HT1080 (cell line): ENCODE results near the gene IFIT1B. TPM values are rescaled to one million over a fixed set of nuclear protein-coding genes. Genes with fewer than 3 reads are reported as not detected.
"Not testable (repeated sequence)": the region's sequence is repeated elsewhere in the genome, so short reads cannot be mapped to it uniquely, and the experiment has no call there.

Experiments
- DNase-seq: peaks from one replicate; pipeline ENCODE4 v3.0.0-alpha.2; 2015; ENCODE audit warnings: low read depth
- polyA plus RNA-seq, 2 experiments: library from polyadenylated mRNA; depleted of rRNA; stranded (reverse); fragments of >200 nt; gene quantifications; 2 replicates each; pipeline ENCODE4 v1.2.3, GENCODE V29; 2015
- total RNA-seq: library from RNA; depleted of rRNA; stranded (reverse); fragments of >200 nt; shearing (Covaris generic); gene quantifications from 2 replicates; pipeline ENCODE4 v1.2.3, GENCODE V29; 2014; rRNA removed

The IFIT1B gene, protein sequence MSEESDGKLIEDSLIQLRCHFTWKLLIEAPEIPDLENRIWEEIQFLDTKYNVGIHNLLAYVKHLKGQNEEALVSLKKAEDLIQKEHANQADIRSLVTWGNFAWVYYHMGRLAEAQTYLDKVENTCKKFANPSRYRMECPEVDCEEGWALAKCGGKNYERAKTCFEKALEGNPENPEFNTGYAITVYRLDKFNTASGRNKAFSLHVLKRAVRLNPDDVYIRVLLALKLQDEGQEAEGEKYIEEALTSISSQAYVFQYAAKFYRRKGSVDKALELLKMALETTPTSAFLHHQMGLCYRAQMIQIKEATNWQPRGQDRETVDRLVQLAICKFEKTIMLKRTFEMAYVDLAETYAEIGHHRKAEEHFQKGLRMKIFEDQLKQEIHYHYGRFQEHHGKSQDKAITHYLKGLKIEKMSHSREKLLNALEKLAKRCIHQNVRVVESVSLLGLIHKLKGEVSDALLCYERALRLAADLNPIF
- total RNA-seq, result not detected in 2 replicates
- not detected in 2 replicates for polyA plus RNA-seq (2015; cell fraction: cytosol; rRNA removed)
- not detected in 2 replicates for polyA plus RNA-seq (2015; cell fraction: nucleus; rRNA removed)

DNA sequence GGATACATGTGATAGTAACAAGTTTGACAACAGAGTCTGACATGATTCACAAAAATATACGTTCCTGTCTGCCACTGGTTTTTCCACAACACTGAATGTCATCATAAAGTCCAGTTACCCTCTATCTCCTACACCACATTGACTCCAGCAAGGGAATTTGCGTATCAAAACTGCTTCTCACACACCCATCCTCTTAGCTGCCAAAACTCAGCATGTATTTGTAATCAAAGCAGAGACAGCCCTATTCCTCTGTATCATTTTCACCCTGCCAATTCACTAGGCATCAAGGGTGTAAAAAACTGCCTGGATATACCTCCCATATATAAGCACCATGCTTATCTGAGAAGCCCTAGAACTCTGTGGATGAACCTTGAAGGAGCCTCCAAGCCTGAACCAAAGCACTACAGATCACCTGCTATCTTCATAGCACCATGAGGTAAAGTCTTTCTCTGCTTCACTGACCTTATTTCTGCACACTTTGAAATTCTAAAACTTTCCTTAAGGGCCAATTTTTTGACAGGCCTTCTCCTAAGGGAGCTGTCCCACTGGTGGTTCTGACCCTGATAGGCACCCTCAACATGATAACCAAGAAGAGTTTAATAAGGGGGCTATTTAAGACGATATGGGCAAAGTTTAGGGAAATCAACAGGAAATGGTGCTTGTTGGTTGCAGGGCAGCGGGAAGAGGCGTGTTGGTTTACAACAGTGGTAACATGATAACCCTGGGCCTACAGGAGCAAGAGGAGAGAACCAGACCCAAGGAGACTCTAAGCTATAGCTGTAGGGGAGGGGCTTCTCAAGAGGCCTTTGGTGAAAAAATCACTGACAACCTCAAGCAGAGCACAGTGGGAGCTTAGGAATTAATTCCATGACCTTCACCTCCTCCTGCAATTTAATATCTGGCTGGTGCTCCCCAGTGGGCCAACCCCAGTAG is at the start of gene IFIT1B:
Gene IFIT1B, plus strand, starts transcription at position 352 of the 933 bp plus-strand sequence. Its CDS starts 80 bp downstream, at position 432.
- DNase-seq, result no peak

DNA sequence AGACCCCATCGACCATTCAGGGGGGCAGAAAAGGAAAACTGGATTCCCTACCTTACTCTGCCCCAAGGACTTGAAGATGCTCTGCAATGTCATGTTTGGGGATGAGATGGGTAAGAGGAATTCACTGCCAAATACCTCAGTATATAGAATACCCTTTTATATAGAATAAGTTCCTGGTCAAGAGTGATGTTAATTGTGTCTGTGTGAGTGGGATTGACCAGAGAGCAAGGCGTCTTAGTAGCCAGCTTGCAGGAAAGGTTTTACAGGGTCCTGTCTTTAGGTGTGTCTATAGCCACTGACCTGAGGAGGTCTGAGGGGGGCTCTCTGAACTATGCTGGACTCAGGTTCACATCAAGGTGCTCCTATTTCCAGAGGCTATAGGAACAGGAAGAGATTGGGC is 48.7 kb upstream of the IFIT1B start:
- DNase-seq, result no peak

DNA sequence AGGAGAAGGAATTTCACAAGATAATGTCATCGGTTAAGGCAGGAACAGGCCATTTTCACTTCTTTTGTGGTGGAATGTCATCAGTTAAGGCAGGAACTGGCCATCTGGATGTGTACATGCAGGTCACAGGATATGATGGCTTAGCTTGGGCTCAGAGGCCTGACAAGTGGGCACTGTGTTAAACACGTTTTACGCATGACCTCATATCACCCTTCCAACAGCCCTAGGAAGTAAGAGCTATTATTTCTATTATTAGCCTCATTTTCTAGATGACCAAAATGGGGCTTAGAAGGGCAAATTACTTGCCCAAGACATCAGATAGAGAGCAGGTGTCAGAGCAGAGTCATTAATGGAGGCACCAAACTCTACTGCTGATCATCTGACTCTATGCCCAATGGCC is 47.8 kb upstream of the IFIT1B start:
- DNase-seq, result not testable (repeated sequence)

DNA sequence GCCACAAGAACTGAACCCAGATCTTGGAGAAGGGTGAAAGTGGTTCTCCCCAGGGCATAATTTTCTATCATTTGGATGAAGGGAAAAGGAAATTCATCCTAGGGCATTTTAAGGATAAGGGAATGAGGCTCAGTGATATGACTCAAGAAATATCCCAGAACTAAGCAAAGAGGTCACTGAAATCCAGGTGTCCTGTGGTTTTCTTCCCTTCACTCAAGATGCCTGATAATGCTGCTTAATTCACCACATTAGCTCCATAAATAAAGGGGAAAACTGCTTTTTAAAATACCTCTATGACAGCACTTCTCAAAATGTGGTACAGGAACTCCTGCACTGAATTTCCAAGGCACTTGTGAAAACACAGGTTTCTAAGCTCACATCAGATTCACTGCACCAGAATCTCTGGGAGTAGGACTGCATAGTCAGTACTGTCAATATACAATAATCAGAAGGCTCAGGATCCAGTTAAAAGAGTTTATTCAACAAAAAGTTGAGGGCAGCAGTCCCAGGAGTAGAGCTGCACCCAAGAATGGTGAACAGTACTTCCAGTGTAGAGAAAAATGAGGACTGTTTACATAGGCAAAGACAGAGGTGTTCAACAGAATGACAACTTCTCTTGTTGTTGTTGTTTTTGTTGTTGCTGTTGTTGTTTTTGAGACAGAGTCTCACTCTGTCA is 47.2 kb upstream of the IFIT1B start:
- DNase-seq, result no peak

DNA sequence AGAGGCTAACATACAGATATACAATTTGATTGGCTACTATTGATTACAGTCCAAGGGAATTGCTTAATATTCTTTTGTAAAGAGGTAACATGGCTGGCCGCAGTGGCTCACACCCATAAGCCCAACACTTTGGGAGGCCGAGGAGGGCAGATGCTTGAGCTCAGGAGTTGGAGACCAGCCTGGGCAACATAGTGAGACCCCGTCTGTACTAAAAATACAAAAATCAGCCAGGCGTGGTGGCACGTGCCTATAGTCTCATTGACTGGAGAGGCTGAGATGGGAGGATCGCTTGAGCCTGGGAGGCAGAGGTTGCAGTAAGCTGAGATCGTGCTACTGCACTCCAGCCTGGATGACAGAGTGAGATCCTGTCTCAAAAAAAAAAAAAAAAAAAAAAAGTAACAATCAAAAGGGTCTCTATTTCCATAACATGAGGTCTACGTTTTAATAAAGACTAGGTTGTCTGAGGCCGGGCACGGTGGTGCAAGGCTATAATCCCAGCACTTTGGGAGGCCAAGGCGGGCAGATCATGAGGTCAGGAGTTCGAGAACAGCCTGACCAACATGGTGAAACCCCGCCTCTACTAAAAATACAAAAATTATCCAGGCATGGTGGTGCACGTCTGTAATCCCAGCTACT is 46.3 kb upstream of the IFIT1B start:
- not testable (repeated sequence) for DNase-seq

DNA sequence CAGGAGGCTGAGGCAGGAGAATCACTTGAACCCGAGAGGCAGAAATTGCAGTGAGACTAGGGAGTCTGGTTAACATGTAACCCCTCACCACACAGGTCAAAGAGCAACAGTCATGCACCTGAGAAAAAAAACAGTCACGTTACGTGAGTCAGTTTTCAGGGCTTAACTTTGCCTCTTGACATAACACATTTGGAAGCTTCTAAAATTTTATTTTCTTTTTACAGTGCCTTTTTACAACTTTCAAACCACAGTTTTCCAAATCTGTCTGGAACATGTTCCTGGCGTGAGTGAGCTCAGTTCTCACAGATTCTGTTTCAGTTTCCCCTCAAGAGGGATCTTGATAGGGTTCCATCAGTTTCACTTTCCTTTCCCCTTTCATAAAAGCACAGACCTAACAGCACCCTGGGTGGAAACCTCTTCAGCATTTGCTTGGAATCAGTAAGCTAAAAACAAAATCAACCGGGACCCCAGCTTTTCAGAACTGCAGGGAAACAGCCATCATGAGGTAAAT is 45.7 kb upstream of the IFIT1B start:
- DNase-seq, result peak; percentile 49

DNA sequence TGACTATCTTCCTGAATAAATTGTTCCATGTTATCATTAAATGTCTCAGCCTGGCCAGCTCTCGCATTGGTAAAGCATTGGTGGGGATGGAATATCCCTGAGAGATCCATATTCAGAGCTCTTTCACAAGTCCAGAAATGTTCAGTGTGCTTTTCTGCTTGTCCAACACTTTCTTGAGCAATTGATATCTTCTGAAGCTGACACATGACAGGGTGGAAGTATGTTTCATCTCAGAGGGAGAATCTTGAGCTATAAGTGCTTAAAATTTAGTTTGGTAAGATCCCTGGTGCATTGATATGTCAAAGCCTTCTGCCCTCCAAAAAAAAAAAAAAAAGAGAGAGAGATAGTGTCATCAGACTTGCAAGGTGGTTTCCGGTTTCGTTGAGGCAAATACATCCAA is 42.6 kb upstream of the IFIT1B start:
- no peak for DNase-seq

DNA sequence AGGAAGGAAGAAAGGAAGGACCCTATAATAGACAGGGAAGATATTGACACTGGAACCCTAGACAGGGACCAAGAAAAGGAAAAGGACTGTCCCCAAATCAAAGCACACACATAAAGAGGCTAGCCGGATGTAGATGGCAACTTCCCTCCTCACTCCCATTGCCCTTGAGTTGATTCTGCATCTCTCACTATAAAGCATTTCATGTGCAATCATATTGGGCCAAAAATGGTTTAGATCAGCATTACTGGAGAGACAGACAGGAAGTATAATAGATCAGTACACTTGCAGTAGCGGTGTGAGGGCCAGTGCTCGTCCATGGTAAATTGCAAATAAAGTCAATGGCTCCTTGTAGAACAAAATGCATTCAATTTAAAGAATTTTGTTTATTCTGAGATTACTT is 41.6 kb upstream of the IFIT1B start:
- no peak for DNase-seq

DNA sequence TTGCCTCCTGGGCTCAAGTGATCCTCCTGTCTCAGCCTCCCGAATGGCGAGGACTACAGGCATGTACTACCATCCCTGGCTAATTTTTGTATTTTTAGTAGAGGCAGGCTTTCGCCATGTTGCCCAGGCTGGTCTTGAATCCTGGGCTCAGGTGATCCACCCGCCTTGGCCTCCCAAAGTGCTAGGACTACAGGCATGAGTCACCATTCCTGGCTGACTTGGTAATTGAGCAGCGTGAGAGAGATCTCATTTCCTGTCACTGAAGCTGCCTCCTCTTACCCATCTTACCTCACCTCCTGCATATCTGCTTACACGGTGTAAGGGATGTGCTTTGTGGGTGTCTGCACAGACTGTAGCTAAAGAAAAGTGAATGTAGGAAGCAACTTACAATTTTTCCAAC is 40.4 kb upstream of the IFIT1B start:
- peak; percentile 95 for DNase-seq

DNA sequence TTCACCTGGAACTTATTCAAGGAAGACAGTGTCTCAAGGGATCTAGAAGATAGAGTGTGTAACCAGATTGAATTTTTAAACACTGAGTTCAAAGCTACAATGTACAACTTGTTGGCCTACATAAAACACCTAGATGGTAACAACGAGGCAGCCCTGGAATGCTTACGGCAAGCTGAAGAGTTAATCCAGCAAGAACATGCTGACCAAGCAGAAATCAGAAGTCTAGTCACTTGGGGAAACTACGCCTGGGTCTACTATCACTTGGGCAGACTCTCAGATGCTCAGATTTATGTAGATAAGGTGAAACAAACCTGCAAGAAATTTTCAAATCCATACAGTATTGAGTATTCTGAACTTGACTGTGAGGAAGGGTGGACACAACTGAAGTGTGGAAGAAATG is 39.1 kb upstream of the IFIT1B start:
- DNase-seq, result no peak

DNA sequence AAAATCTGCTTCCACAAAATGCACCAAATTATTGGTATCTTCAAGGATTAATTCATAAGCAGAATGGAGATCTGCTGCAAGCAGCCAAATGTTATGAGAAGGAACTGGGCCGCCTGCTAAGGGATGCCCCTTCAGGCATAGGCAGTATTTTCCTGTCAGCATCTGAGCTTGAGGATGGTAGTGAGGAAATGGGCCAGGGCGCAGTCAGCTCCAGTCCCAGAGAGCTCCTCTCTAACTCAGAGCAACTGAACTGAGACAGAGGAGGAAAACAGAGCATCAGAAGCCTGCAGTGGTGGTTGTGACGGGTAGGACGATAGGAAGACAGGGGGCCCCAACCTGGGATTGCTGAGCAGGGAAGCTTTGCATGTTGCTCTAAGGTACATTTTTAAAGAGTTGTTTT is 38.0 kb upstream of the IFIT1B start:
- DNase-seq, result no peak

DNA sequence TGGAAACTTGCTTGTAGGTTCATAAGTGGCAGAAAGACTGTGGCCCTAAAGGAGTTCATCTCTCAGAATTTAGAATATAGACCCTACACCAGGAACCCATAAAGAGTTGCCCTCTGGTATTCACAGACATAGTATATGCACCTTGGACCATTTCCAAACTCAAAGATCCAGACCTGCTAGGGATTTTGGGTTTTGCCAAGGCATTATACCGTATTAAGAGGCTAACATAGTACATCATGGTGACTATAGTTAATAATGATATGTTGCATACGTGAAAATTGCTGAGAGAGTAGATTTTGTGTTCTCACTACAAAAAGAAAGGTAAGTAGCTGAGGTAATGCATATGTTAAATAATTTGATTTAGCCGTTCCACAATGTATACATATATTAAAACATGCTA is 36.2 kb upstream of the IFIT1B start:
- no peak for DNase-seq

DNA sequence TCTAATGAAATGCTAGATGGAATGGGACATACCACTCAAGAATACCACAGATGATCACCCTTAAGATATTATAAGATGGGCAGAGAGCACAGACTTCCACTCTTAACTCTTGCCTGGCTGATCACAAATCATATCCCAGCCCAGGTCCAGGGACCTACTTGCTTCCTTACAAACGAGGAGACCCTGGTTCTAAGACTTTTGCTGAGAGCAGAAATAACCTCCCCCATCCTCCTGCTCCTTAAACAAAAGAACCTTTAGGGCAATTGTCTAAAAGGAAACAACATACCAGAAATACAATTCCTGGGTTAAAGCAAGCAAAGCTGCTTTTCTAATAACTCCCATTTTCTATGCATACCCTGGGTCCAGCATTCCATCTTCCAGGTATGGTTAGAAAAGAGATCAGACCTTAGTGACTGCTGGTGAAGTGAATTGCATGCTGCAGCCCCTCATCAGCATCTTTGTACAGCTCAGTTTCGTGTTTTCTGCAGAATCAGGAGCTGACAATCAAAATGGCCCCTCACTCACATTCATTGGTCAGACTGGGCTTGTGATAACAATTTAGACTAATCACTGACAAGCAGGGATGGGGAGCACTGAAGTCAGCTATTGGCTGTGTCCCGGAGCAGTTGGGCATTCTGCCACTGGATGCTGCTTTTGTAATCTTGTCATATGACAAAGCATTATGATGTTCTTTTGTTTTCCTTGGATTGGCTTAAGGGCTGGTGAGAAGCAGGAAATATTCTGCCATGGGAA is 35.5 kb upstream of the IFIT1B start:
- DNase-seq, result peak; percentile 88

DNA sequence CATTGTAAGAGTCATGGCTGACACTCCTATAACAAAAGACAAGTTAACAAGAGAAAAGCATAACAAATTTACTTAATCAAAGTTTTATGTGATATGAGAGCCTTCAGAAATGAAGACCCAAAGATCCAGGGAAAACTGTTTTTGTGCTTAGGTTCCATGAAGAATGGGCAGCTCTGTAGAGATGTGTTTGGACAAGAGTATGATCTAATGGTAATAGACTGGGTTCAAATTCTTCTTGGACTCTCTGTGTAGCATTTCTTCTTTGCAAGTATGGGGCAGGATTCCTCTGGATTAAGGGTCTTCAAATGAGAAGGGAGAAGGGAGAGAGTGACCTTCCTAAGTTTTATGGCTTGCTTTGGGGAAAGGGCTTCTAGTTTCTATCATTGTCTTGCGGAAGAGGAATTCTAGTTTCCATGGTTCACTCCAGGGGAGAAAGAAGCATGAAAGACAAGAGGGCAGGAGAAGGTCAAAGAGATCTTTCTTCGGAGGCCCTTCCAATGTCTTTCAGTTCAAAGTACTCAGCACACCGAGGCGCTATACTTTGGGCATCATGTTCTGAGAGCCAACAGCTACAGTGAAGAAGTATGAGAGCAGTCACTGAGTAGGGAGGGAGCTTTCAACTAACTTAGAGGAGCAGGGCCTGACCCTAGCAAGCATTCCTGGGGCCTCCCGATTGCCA is 34.6 kb upstream of the IFIT1B start:
- DNase-seq, result no peak

DNA sequence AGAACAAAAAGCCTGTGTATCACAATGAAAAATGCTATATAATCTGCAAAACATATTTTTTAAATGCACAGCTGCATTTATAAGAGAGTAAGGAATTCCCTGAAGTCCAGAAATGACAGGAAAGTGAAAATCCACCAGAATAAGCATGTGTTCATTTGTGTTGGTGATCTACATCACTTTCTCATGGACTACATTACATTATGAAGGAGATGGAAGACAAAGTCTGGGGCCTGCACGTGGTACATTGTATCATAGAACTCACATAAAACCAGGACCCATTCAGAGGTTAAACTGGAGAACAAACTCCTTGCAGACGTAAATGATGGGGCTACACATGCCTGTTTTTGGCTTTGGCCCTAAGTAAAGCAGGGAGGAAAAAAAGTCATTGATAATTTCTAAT is 33.7 kb upstream of the IFIT1B start:
- no peak for DNase-seq

DNA sequence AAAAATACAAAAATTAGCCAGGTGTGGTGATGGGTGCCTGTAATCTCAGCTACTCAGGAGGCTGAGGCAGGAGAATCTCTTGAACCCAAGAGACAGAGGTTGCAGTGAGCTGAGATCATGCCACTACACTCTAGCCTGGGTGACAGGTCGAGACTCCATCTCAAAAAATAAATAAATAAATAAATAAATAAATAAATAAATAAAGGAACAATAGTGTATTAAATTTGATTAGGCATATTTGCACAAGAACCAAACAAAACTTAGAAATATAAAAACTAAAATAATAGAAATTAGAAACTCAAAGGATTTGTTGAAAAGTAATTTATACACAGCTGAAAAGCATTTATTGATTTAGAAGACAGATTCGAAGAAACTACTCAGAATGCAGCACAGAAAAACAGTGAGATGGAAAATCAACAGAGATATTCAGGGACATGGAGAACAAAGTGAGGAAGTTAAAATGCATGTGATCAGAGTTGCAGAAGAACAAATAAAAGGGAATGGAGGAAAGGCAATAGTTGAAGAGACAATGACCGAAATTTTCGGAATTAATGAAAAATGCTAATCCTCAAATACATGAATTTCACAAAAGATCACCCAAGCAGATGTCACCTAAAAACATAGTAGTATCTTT is 32.4 kb upstream of the IFIT1B start:
- no peak for DNase-seq

DNA sequence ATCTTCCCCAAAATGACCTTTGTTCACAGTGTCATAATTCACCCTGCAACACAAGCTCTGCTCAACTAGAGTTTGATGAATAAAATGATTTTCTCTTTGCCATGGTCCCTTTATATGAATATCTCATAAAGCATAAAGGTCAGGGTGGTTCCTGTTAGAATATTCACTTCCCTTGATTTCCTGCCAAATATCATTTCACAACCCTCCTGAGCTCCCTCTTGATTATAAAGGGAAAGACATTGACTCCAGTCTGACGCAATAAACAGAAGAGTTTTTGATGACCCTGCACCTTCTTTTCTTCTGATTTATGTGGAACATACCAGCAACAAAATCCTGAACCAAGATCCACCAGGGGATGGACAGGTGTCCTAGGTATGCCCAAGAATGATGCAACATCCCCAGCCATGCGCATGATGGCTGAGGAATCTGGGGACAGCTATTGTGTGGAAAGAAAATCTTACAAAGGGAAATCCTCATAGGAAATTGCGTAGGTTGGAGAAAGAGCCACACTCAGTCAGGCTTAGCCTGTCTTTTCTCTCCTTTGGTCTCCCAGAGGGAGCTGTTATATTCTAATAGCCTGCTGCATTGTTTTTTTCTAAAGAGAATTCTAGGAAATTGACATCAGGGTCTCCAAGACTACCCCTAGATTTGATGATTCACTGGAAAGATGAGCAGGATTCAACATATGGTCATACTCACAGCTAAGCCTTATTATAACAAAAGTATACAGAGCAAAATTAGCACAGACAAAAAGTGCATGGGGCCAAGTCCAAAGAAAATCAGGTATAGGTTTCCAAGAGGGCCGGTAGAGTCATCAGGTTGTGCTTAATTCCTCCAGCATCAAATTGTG is 31.2 kb upstream of the IFIT1B start:
- DNase-seq, result no peak
